NCI-H345 treated with DMSO at 0.1 percent for 48 hours (cell line): ENCODE results near the gene B2M.
A peak's percentile ranks its signal among the peaks of the same experiment; 100 is the strongest.
"Not testable (repeated sequence)": the region's sequence is repeated elsewhere in the genome, so short reads cannot be mapped to it uniquely, and the experiment has no call there.

Experiments
- DNase-seq: peaks from one replicate; lab custom pipeline; 2025; ENCODE audit not compliant: unreplicated experiment; lab: John Stamatoyannopoulos, UW

The B2M gene

DNA sequence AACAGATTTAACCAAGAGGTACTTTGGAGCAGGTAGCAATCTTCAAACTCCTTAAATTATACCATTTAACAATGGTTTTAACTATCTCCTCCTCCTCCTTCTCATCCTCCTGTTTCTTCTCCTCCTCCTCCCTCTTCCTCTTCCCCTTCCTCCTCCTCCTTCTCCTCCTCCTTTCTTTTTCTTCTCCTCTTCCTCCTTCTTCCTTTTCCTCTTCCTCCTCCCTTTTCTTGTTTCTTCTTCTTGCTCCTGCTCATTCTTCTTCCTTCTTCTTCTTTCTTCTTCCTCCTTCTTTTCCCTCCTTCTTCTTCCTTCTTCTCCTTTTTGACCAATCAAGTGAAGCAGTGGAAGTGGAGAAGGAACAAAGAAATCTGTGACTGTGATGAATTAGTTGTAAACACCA lies 14.3 kb upstream of the B2M start:
- DNase-seq: no peak

DNA sequence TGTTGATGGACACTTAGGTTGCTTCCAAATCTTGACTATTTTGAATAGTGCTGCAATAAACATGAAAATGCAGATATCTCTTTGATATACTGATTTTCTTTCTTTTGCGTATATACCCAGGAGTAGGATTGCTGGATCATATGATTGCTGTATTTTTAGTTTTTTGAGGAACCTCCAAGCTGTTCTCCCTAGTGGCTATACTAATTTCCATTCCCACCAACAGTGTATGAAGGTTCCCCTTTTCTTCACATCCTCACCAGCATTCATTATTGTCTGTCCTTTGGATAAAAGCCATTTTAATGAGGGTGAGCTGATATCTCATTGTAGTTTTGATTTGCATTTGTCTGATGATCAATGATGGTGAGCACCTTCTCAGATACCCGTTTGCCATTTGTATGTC lies 12.7 kb upstream of the B2M start:
- DNase-seq: no peak

DNA sequence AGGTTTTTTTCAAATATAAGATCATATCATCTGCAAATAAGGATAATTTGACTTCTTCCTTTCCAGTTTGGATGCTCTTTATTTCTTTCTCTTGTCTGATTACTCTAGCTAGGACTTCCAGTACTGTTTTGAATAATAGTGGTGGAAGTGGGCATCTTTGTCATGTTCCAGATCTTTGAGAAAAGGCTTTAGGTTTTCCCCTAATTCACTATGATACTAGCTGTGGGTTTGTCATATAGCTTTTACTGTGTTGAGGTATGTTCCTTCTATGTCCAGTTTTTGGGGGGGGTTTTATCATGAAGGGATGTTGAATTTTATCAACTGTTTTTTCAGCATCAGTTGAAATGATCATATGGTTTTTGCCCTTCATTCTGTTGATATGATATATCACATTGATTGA lies 10.6 kb upstream of the B2M start:
- DNase-seq: not testable (repeated sequence)

DNA sequence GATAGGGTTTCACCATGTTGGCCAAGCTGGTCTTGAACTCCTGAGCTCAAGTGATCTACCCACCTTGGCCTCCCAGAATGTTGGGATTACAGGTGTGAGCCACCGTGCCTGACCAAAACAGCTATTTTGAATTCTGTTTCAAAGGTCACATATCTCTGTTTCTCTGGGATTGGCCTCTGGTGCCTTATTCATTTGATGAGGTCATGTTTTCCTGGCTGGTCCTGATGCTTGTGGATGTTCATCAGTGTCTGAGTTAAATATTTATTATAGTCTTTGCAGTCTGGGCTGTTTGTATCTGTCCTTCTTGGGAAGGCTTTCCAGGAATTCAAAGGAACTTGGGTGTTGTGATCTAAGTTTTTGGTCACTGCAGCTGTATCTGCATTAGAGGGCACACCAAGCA lies 5.3 kb upstream of the B2M start:
- no peak for DNase-seq

DNA sequence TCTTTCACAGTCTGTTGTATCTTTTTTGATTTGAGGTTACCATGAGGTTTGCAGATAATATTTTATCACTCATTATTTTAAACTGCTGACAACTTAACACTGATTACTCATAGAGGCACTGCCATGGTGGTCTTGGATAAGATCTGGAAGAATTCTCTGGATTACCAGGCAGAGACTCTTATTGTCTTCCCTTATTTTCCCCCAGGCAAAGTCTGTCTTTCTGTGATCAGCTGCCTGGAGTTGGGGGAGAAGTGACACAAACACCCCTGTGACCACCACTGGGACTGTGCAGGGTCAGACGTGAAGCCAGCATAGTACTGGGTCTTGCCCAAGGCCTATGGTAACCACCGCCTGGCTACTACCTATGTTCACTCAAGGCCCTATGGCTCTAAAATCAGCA lies 4.9 kb upstream of the B2M start:
- no peak for DNase-seq

DNA sequence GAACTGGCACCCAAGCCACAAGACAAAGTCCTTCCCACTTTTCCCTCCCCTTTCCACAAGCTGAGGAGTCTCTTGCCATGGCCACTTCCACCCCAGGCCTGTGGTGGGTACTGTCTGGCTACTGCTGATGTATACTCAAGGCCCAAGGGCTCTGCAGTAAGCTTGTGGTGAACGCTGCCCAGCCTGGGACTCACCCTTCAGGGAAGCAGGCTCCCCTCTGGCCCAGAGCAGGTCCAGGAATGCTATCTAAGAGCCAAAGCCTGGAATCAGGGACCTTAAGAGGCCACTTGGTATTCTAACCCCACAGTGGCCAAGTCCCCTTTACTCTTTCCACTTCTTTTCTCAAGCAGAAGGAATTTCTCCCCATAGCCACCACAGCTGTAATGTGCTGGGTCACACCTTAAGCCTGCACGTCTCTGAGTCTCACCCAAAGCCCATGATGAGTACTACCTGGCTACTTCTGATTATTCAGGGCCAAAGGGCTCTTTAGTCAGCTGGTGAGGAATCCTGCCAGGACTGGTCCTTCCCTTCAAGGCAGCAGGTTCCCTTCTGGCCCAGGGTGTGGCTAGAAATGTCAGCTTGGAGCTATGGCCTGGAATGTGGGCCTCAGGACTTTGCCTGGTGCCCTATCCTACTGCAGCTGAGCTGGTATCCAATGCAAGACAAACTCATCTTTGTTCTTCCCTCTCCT lies 4.2 kb upstream of the B2M start:
- DNase-seq: no peak

DNA sequence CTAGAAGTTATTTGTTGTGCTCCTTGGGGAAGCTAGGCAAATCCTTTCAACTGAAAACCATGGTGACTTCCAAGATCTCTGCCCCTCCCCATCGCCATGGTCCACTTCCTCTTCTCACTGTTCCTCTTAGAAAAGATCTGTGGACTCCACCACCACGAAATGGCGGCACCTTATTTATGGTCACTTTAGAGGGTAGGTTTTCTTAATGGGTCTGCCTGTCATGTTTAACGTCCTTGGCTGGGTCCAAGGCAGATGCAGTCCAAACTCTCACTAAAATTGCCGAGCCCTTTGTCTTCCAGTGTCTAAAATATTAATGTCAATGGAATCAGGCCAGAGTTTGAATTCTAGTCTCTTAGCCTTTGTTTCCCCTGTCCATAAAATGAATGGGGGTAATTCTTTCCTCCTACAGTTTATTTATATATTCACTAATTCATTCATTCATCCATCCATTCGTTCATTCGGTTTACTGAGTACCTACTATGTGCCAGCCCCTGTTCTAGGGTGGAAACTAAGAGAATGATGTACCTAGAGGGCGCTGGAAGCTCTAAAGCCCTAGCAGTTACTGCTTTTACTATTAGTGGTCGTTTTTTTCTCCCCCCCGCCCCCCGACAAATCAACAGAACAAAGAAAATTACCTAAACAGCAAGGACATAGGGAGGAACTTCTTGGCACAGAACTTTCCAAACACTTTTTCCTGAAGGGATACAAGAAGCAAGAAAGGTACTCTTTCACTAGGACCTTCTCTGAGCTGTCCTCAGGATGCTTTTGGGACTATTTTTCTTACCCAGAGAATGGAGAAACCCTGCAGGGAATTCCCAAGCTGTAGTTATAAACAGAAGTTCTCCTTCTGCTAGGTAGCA lies 851 bp upstream of the B2M start:
- DNase-seq: no peak

DNA sequence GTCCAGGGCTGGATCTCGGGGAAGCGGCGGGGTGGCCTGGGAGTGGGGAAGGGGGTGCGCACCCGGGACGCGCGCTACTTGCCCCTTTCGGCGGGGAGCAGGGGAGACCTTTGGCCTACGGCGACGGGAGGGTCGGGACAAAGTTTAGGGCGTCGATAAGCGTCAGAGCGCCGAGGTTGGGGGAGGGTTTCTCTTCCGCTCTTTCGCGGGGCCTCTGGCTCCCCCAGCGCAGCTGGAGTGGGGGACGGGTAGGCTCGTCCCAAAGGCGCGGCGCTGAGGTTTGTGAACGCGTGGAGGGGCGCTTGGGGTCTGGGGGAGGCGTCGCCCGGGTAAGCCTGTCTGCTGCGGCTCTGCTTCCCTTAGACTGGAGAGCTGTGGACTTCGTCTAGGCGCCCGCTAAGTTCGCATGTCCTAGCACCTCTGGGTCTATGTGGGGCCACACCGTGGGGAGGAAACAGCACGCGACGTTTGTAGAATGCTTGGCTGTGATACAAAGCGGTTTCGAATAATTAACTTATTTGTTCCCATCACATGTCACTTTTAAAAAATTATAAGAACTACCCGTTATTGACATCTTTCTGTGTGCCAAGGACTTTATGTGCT lies 527 bp downstream of the B2M start:
- no peak for DNase-seq

DNA sequence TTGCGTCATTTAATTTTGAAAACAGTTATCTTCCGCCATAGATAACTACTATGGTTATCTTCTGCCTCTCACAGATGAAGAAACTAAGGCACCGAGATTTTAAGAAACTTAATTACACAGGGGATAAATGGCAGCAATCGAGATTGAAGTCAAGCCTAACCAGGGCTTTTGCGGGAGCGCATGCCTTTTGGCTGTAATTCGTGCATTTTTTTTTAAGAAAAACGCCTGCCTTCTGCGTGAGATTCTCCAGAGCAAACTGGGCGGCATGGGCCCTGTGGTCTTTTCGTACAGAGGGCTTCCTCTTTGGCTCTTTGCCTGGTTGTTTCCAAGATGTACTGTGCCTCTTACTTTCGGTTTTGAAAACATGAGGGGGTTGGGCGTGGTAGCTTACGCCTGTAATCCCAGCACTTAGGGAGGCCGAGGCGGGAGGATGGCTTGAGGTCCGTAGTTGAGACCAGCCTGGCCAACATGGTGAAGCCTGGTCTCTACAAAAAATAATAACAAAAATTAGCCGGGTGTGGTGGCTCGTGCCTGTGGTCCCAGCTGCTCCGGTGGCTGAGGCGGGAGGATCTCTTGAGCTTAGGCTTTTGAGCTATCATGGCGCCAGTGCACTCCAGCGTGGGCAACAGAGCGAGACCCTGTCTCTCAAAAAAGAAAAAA lies 1.2 kb downstream of the B2M start:
- peak; percentile 13 for DNase-seq

DNA sequence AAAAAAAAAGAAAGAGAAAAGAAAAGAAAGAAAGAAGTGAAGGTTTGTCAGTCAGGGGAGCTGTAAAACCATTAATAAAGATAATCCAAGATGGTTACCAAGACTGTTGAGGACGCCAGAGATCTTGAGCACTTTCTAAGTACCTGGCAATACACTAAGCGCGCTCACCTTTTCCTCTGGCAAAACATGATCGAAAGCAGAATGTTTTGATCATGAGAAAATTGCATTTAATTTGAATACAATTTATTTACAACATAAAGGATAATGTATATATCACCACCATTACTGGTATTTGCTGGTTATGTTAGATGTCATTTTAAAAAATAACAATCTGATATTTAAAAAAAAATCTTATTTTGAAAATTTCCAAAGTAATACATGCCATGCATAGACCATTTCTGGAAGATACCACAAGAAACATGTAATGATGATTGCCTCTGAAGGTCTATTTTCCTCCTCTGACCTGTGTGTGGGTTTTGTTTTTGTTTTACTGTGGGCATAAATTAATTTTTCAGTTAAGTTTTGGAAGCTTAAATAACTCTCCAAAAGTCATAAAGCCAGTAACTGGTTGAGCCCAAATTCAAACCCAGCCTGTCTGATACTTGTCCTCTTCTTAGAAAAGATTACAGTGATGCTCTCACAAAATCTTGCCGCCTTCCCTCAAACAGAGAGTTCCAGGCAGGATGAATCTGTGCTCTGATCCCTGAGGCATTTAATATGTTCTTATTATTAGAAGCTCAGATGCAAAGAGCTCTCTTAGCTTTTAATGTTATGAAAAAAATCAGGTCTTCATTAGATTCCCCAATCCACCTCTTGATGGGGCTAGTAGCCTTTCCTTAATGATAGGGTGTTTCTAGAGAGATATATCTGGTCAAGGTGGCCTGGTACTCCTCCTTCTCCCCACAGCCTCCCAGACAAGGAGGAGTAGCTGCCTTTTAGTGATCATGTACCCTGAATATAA lies 2.0 kb downstream of the B2M start:
- no peak for DNase-seq

DNA sequence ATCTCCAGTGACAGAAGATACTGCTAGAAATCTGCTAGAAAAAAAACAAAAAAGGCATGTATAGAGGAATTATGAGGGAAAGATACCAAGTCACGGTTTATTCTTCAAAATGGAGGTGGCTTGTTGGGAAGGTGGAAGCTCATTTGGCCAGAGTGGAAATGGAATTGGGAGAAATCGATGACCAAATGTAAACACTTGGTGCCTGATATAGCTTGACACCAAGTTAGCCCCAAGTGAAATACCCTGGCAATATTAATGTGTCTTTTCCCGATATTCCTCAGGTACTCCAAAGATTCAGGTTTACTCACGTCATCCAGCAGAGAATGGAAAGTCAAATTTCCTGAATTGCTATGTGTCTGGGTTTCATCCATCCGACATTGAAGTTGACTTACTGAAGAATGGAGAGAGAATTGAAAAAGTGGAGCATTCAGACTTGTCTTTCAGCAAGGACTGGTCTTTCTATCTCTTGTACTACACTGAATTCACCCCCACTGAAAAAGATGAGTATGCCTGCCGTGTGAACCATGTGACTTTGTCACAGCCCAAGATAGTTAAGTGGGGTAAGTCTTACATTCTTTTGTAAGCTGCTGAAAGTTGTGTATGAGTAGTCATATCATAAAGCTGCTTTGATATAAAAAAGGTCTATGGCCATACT lies 4.0 kb downstream of the B2M start:
- no peak for DNase-seq

DNA sequence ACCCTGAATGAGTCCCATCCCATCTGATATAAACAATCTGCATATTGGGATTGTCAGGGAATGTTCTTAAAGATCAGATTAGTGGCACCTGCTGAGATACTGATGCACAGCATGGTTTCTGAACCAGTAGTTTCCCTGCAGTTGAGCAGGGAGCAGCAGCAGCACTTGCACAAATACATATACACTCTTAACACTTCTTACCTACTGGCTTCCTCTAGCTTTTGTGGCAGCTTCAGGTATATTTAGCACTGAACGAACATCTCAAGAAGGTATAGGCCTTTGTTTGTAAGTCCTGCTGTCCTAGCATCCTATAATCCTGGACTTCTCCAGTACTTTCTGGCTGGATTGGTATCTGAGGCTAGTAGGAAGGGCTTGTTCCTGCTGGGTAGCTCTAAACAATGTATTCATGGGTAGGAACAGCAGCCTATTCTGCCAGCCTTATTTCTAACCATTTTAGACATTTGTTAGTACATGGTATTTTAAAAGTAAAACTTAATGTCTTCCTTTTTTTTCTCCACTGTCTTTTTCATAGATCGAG lies 4.5 kb downstream of the B2M start:
- no peak for DNase-seq

DNA sequence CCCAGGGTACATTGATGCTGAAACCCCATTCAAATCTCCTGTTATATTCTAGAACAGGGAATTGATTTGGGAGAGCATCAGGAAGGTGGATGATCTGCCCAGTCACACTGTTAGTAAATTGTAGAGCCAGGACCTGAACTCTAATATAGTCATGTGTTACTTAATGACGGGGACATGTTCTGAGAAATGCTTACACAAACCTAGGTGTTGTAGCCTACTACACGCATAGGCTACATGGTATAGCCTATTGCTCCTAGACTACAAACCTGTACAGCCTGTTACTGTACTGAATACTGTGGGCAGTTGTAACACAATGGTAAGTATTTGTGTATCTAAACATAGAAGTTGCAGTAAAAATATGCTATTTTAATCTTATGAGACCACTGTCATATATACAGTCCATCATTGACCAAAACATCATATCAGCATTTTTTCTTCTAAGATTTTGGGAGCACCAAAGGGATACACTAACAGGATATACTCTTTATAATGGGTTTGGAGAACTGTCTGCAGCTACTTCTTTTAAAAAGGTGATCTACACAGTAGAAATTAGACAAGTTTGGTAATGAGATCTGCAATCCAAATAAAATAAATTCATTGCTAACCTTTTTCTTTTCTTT lies 5.8 kb downstream of the B2M start:
- no peak for DNase-seq

DNA sequence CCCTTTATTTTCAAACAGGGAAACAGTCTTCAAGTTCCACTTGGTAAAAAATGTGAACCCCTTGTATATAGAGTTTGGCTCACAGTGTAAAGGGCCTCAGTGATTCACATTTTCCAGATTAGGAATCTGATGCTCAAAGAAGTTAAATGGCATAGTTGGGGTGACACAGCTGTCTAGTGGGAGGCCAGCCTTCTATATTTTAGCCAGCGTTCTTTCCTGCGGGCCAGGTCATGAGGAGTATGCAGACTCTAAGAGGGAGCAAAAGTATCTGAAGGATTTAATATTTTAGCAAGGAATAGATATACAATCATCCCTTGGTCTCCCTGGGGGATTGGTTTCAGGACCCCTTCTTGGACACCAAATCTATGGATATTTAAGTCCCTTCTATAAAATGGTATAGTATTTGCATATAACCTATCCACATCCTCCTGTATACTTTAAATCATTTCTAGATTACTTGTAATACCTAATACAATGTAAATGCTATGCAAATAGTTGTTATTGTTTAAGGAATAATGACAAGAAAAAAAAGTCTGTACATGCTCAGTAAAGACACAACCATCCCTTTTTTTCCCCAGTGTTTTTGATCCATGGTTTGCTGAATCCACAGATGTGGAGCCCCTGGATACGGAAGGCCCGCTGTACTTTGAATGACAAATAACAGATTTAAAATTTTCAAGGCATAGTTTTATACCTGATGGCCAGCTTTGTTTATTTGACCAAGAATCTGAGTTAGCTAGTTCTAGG lies 7.0 kb downstream of the B2M start:
- DNase-seq: no peak

DNA sequence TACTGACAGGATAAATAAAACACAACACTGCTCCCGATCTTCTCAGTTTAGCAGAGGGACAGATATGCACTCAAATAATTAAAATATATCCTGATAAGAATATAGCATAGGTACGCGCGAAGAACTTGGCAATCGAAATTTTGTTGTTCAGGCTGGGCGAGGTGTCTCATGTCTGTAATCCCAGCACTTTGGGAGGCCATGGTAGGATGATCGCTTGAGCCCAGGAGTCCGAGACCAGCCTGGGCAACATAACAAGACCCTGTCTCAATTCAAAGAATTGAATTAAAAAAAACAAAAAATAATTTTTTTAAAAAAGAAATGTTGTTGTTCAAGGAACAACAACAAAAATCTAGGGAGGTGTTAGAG lies 7.6 kb downstream of the B2M start:
- DNase-seq: no peak

DNA sequence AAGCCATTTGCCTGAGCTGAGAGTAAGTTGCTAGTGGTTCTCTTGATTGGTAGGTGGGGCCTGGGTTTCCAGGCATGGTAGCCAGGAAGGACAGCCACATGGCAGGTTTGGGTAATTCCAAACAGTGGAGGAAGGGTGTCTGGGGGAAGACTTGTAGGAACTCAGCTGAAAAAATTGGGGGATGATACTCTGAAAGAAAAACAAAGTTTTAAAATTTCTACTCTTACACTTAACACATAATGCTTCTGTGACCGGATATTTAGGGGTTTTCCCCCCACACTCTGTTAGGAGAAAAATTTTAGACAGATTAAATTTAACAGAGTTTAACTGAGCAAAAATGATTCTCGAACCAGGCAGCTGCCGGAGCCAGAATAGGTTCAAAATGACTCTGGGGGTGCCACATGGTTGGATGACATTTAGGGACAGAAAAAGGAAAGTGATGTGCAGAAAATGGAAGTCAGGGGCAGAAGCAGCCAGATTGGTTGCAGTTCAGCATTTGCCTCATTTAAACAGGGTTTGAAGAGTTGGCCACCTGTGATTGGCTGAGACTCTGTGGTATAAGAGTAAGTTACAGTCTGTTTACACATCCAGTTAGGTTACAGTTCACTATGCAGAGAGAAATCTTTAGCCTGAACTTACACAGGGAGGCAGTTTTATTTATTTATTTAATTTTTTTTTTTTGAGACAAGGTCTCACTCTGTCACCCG lies 8.1 kb downstream of the B2M start:
- no peak for DNase-seq

DNA sequence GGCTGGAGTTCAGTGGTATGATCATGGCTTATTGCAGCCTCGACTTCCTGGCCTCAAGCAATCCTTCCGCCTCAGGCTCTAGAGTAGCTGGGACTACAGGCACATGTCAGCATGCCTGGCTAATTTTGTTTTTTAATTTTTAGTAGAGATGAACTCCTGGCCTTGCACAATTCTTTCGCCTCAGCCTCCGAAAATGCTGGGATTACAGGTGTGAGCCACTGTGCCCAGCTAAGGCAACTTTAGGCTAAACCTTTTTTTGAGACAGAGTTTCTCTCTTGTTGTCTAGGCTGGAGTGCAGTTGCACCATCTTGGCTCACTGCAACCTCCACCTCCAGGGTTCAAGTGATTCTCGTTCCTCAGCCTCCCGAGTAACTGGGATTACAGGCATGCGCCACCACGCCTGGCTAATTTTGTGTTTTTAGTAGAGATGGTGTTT lies 8.7 kb downstream of the B2M start:
- DNase-seq: not testable (repeated sequence)
